ENCODE results near the gene TSHR. TPM values are rescaled to one million over a fixed set of nuclear protein-coding genes. Genes with fewer than 3 reads are reported as not detected.

Gene TSHR
- total RNA-seq, 1 donor = not detected

- no peaks in the 10 kb centered on the region for H3K9me3 ChIP-seq (ENCODE audit: low read depth, low read length)
- no peak overlapping the region for H2AFZ ChIP-seq (ENCODE audit: low read length)
- H4K20me1 ChIP-seq (ENCODE audit: insufficient read depth, low read length) = no peaks in the 10 kb centered on the region
- peak; percentile 10 for DNase-seq (ENCODE audit: insufficient read length, low spot score, missing footprints)
- no peak overlapping the region for H3K4me2 ChIP-seq (ENCODE audit: insufficient read depth, low read length)
- no peaks in the 10 kb centered on the region for H3K27me3 ChIP-seq (ENCODE audit: insufficient read depth, low read length)
- no peaks in the 10 kb centered on the region for H3K4me1 ChIP-seq (ENCODE audit: insufficient read depth, low read length)
- TF ChIP-seq CTCF (IDR thresholded peaks at IDR 0.05; ENCODE audit: extremely low read depth, low read depth, low read length) = no peak
- H3K27ac ChIP-seq (ENCODE audit: low read depth, low read length) = no peak overlapping the region
- no peak overlapping the region for H3K4me3 ChIP-seq (ENCODE audit: insufficient read depth, low read length)
- H3K36me3 ChIP-seq (ENCODE audit: insufficient read depth, low read length) = no peaks in the 10 kb centered on the region
- H3K79me2 ChIP-seq (ENCODE audit: insufficient read depth, low read length) = no peaks in the 10 kb centered on the region
Measured at GRCh38 chr14:81096656-81097055, 141.2 kb downstream of the TSHR start.

DNA sequence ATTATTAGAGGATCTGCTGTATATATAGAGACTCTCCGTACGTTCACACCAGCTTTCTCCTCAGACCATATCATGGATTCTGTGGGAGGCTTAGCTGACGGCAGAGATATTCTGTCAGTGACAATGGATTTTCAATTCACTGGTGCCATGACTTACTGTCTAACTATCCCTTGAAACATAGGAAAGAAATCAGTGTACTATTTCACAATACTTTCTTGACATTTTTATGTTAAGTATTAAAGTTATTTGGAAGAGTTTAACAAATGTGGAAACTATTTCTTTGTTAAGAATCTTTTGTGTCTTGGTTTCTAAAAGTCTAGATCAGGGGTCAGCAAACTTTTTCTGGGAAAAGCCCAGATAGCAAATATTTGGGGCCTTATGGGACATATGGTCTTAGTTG, 146.8 kb downstream of the TSHR start:
- no peak overlapping the region for H3K4me2 ChIP-seq (ENCODE audit: insufficient read depth, low read length)
- H4K20me1 ChIP-seq (ENCODE audit: insufficient read depth, low read length) = no peaks in the 10 kb centered on the region
- H3K4me3 ChIP-seq (ENCODE audit: insufficient read depth, low read length) = no peak overlapping the region
- no peak overlapping the region for H3K27ac ChIP-seq (ENCODE audit: low read depth, low read length)
- H3K27me3 ChIP-seq (ENCODE audit: insufficient read depth, low read length) = no peaks in the 10 kb centered on the region
- no peak for TF ChIP-seq CTCF (IDR thresholded peaks at IDR 0.05; ENCODE audit: extremely low read depth, low read depth, low read length)
- DNase-seq (ENCODE audit: insufficient read length, low spot score, missing footprints) = no peak
- no peaks in the 10 kb centered on the region for H3K9me3 ChIP-seq (ENCODE audit: low read depth, low read length)
- H3K36me3 ChIP-seq (ENCODE audit: insufficient read depth, low read length) = no peaks in the 10 kb centered on the region
- H3K4me1 ChIP-seq (ENCODE audit: insufficient read depth, low read length) = no peaks in the 10 kb centered on the region
- no peaks in the 10 kb centered on the region for H3K79me2 ChIP-seq (ENCODE audit: insufficient read depth, low read length)
- no peak overlapping the region for H2AFZ ChIP-seq (ENCODE audit: low read length)

GRCh38 chr14:81103443-81103842, 148.0 kb downstream of the TSHR start:
- H3K4me1 ChIP-seq (ENCODE audit: insufficient read depth, low read length) = no peaks in the 10 kb centered on the region
- no peak overlapping the region for H2AFZ ChIP-seq (ENCODE audit: low read length)
- H3K9me3 ChIP-seq (ENCODE audit: low read depth, low read length) = no peaks in the 10 kb centered on the region
- no peaks in the 10 kb centered on the region for H3K27me3 ChIP-seq (ENCODE audit: insufficient read depth, low read length)
- H3K27ac ChIP-seq (ENCODE audit: low read depth, low read length) = no peak overlapping the region
- TF ChIP-seq CTCF (IDR thresholded peaks at IDR 0.05; ENCODE audit: extremely low read depth, low read depth, low read length) = no peak
- no peak for DNase-seq (ENCODE audit: insufficient read length, low spot score, missing footprints)
- no peaks in the 10 kb centered on the region for H3K79me2 ChIP-seq (ENCODE audit: insufficient read depth, low read length)
- H3K36me3 ChIP-seq (ENCODE audit: insufficient read depth, low read length) = no peaks in the 10 kb centered on the region
- no peak overlapping the region for H3K4me3 ChIP-seq (ENCODE audit: insufficient read depth, low read length)
- no peaks in the 10 kb centered on the region for H4K20me1 ChIP-seq (ENCODE audit: insufficient read depth, low read length)
- H3K4me2 ChIP-seq (ENCODE audit: insufficient read depth, low read length) = no peak overlapping the region

GRCh38 chr14:81105378-81105777, 150.0 kb downstream of the TSHR start:
- no peak for DNase-seq (ENCODE audit: insufficient read length, low spot score, missing footprints)
- no peaks in the 10 kb centered on the region for H3K79me2 ChIP-seq (ENCODE audit: insufficient read depth, low read length)
- no peak overlapping the region for H2AFZ ChIP-seq (ENCODE audit: low read length)
- H3K27me3 ChIP-seq (ENCODE audit: insufficient read depth, low read length) = no peaks in the 10 kb centered on the region
- no peaks in the 10 kb centered on the region for H3K36me3 ChIP-seq (ENCODE audit: insufficient read depth, low read length)
- H3K4me2 ChIP-seq (ENCODE audit: insufficient read depth, low read length) = no peak overlapping the region
- no peak for TF ChIP-seq CTCF (IDR thresholded peaks at IDR 0.05; ENCODE audit: extremely low read depth, low read depth, low read length)
- H3K27ac ChIP-seq (ENCODE audit: low read depth, low read length) = no peak overlapping the region
- no peaks in the 10 kb centered on the region for H3K9me3 ChIP-seq (ENCODE audit: low read depth, low read length)
- H3K4me1 ChIP-seq (ENCODE audit: insufficient read depth, low read length) = no peaks in the 10 kb centered on the region
- H4K20me1 ChIP-seq (ENCODE audit: insufficient read depth, low read length) = no peaks in the 10 kb centered on the region
- H3K4me3 ChIP-seq (ENCODE audit: insufficient read depth, low read length) = no peak overlapping the region
